DMS153 (cell line): ENCODE measurements around the gene IGF2R.

Experiments
- DNase-seq: peaks from one replicate; lab custom pipeline; 2025; lab: John Stamatoyannopoulos, UW

IGF2R gene

DNA sequence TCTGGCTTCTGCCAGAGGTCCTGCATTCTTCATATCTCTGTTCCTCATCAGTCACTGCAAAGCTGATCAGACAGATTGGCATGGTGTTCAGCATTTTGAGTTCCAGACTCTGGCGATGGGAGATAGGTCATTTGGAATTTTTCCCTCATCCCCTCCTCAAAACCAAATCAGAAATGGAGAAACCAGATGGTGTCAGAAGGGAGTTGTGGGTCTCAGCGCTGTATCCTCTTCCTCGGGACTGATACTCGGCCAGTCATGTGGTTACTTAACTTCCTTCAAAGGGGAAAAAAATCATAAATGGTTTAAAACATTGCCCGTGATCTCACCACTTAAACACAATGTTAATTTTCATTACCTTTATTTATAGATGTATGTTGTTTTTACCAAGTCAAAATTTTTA, 75.8 kb downstream of the IGF2R start:
- DNase-seq: no peak

DNA sequence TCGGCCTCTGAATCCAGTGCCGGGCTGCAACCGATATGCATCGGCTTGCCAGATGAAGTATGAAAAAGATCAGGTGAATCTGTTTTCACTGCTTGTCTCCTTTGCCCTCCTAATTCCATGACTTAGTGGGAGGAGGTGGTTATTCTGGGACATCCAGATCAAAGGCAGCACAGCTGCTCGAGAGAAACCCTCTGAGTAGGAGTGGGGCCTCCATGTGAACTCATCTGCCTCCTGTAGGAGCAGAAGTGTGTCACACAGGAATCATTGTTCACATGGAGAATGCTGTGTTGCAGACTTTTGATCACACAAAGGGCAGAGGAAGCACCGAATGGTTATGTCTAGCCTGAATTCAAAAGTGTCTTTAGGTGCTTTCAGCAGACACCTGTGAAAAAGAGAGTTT, 79.6 kb downstream of the IGF2R start:
- DNase-seq: no peak

DNA sequence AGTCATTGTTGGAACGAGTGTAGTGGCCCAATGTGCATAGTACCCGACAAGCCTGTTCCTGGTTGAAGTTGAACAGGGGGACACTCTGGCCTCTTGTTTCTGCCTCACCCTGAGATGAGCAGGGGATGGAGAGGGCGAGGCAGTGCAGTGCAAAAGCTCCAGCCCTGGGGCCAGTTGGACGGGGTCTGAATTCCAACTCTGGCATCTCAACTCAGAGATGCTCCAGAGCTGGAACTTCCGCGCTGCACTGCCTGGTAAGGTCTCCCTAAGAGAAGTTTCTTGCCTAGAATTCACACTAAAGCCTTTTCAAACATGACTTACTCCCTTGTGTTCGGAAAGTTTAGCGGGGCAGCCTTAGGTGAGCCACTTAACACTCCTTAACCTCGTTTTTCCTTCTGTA, 80.5 kb downstream of the IGF2R start:
- no peak for DNase-seq

DNA sequence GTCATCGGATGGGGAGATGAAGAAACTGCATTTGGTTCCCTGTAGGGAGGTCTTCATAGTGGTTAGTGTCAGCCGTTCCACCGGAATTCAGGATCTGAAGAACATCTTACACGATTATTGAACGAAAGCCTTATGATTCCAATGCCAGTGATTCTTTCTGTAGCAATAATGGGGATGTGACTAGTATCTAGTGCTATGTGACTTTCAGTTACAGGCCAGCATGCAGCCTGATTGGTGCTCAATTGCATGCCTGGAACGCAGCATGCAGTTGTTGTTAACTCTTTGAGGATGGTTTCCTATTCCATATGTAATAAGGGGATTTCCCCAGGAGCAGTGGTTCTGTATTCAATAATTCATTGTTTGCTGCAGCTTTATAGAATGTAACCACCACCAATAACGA, 81.1 kb downstream of the IGF2R start:
- DNase-seq: no peak

DNA sequence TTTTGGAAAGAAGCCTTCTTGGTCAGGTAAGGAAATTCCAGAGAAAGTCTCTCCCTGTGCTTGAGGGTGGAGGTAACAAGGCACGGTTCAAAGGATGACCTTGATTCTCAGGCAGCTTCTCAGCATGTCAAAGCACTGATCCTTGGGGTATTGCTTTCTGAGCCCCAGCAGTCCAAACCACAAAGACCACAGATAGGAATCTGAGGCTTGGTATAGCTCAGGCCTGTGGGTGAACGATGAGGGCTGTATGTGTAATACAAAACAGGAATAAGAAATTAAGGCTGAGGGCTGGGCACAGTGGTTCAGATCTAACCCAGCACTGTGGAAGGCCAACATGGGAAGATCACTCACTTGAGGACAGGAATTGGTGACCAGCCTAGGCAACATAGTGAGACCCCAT, 82.5 kb downstream of the IGF2R start:
- DNase-seq: no peak

DNA sequence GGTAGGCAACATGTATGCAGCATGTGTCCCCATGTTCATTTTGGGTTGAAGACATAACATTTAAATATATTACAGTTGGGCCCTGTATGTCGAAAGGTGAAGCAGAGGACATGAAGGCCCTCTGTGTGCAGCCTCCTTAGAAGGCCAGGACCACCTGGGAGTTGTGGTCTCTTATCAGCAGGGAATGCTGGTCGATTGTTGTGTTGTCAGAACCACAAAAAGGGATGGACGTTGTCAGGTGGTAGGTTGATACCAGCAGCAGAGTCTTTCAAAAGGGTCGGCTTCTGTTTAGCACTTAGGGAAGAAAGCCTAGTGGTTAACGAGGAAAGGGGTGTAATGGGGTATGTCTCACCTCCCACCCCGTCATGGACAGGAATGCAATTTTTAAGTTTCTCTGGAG, 85.4 kb downstream of the IGF2R start:
- DNase-seq: no peak

DNA sequence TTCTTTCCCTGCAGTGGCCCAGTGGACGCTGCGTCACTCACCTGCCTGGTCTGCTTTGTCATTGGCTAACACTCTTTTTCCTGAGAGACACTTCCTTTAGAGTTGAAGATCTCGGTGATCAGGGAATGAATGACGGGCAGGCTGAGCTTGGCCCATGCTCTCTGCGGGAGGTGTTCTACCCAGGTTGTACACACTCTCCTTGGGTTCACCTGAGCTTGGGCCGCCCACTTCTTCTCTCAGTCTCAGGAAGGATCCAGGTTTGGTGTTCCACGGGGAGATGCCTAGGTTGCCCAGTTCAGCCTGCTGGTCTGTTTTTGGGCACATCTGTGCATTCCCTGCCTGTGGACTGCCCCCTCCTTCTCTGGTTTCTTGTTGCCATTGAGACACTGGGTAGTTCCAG, 86.0 kb downstream of the IGF2R start:
- DNase-seq: no peak

DNA sequence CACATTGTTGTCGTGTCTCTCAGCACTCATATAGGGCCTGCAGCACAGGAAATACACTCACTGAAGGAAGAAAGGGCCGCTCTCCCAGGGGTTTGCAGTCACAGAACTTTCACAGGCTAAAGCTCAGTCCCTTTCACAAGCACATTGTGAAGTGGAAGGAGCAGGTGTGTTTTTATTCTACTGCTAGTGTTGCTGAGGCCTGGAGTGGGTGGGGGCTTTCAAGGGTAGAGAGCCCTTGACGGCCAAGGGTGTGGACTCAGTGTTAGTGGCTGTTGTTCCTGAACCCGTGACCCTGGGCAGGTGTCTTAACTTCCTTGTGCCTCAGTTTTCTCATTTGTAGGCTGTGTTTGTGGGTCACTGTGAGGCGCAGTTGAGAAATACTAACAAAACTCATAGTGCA, 86.5 kb downstream of the IGF2R start:
- peak; percentile 75 for DNase-seq

DNA sequence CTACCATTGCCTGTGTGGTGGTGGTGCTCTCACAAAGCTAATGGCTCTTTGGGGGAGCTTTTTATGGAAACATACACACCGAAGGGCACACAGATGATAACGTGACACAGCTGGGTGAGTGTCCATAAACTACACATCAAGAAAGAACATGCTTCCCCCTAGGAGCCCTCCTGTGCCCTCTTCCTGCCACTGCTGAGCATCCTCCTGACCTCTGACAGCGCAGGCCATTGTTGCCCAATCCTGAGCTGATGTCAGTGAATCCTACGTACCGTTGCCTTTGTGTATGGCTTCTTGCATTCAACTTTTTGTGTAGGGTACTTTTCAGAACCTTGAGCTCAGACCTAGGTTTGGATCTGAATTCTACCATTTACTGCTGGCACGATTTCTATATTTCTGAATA, 86.9 kb downstream of the IGF2R start:
- DNase-seq: no peak

DNA sequence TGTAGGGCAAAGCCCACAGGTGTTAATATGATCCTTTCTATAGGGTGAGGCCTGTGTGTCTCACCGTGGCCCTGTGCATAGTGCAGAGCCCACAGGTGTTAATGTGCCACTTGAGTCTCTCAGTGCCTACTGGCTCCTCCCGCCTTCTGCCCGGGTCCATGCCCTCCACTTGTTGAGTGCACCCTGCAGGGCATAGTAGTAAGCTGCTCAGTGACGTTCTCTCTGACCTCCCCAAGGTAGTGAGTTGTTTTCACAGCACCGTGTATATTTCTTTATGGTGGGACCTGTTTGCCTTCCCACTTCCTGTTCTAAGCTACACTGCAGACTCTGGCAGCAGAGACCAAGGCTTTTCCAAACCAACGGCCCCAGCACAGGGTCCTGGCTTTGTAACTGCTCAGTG, 88.2 kb downstream of the IGF2R start:
- DNase-seq: peak; percentile 6

DNA sequence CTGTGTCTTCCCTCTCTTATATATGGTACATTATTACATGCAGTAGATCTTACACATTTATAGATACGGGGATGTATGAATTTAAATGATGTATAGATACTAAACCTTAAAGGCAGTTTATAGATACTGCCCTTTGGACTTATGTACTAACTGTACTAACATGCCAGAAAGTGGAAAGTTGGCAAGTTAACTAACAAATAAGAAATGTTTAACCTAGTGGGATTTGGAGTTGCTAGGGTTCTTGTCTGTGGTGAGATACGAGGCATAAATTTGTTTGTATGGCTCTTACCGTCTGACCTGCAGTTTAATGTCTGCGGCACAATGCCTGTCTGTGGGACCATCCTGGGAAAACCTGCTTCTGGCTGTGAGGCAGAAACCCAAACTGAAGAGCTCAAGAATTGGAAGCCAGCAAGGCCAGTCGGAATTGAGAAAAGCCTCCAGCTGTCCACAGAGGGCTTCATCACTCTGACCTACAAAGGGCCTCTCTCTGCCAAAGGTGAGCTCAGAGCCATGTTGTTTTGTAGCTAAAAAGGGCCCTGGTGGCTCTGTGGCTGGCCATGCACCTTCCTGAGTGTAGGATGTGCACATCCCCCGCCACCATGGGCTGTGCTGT, 89.8 kb downstream of the IGF2R start:
- no peak for DNase-seq

DNA sequence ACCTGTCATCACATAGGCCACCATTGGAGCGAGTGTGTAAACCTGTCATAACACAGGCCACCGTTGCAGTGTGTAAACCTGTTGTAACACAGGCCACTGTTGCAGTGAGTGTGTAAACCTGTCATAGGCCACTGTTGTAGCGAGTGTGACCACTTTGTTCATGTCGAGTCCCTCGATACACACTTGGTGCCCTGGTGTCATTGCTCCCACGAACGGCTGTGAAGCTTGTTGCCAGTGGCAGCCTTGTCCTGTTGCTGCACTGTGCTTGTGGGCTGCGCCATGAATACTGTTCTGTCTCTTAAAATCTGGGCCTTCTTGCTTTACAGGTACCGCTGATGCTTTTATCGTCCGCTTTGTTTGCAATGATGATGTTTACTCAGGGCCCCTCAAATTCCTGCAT, 91.3 kb downstream of the IGF2R start:
- DNase-seq: no peak

DNA sequence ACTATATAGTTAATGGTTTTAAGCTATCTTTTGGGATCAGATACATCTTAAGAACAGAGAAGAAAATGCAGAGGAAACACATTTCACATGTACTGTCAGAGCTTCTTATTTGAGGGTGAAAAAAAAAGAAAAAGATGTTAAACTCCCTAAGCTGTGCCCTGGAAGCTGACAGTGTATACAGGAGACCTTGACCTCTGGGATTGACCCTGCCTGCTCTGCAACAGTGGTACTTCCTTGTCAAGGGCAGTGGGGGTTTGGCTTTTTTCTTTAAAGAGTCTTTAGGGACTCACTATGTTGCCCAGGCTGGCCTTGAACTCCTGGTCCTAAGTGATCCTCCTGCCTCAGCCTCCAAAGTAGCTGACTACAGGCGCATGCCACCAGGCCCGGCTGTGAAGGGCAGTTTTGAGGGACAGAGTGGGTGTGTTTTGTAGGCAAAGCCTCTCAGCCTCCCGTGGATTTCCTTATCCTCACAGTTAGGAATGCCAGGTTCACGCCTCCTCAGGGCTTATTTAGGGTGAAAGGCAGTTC, 92.1 kb downstream of the IGF2R start:
- DNase-seq: no peak

DNA sequence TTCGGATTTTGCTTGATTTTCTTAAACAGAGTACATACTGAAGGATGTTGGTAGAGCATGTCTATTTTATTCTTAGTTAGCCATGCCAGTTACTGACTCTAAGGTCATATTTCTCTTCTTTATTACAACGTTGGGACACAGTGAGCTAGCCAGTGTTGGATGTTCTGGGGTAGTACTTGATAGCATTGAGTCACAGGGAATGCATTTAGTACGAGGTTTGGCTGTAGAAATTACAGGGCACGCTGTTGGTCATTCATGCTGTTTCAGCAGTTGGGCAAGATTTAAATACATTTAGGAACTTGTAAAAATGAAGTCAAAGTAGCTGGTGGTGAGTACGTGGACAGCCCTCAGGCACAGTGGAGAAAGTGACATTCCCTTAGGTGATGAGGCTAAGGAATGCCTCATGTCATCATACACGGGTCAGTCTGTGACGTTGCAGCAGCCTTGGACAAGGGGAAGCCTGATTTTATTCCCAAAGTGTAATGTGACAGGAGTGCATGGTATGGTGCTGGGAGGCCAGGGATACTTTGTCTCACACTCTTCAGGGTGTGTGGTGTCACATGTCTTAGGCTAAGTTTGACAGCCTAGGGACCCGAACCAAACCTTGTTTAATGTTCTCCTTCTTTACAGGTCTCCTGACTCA, 95.0 kb downstream of the IGF2R start:
- no peak for DNase-seq

DNA sequence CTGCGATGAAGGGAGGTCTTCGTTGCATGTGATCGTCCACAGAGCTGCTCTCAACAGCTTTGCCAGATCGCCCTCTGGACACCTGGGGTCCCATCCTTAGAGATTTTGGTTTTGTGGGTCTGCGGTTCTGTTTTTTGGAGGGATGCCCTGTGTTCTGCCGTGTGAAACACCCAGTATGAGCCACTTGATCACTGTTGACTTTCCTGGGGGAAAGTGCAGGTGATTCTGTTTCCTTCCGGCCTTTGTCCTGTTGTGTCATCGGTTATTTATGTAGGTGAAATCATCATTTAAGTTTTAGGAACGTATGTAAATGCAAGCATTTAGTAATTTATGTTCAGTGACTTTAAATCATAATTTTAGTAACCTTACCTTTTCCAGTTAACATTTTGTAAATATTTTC, 96.3 kb downstream of the IGF2R start:
- DNase-seq: no peak

DNA sequence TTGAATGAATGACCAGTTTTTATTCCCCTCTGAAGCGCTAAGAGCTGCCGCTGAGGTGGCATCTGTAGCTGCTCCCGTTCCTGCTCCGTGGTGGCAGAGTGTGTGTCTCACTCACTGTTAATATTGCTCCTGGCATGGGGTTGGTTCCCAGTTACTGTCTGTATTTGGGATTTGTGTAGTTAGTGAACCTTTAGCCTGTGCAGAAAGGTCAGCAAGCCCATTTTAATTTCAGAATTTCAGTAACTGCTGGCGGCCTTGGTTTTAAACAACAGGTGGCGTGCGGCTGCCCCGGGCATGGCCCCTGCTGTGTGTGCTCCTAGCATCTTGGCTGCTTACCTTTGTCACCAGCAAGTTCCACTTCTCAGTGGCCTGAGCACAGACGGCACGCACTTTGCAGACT, 98.7 kb downstream of the IGF2R start:
- DNase-seq: no peak

DNA sequence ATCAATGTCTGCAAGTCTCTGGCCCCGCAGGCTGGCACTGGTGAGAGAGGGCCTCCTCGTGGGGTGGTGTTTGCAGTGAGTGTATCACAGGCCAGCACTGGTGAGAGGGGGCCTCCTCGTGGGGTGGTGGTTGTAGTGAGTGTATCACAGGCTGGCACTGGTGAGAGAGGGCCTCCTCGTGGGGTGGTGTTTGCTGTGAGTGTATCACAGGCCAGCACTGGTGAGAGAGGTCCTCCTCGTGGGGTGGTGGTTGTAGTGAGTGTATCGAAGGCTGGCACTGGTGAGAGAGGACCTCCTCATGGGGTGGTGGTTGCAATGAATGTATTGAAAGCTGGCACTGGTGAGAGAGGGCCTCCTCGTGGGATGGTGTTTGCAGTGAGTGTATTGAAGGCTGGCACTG, 99.5 kb downstream of the IGF2R start:
- no peak for DNase-seq

DNA sequence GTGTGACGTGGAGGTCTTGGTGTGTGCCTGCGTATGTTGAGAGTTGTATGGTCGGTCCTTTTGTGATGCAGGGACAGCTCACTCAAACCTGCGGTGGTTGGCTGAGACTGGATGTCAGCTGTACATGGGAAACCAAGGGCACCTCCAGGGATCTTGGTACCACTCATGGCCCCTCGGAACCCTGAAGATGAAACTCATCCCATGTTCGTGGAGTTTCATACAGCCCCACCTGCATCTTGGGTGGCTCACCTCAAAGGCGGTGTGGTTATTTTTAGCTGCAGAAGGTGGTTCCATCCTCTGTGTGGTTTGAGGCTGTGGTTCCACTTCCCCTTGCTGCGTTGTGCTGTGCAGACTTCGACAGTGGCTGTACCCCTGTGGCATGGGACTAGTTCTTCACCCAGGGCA, 100.2 kb downstream of the IGF2R start:
- no peak for DNase-seq

DNA sequence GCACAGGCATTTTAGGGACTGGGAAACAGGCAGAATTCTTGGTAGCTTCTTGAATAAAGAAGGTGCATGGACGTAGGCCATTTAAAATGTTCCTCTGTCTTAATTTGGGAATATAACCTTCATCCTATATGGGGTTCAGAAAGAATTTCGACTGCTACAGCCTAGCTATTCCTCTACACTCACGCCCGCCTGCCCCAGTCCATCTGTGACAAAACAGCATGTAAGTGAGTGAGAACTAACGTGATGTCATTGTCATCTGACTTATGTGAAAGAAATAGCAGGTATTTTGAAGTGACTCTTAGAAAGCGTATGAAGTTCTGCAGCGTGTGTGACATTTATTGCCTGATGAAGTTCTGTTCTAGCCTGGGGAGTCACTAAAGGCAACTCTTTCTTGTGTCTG, 100.6 kb downstream of the IGF2R start:
- DNase-seq: no peak

DNA sequence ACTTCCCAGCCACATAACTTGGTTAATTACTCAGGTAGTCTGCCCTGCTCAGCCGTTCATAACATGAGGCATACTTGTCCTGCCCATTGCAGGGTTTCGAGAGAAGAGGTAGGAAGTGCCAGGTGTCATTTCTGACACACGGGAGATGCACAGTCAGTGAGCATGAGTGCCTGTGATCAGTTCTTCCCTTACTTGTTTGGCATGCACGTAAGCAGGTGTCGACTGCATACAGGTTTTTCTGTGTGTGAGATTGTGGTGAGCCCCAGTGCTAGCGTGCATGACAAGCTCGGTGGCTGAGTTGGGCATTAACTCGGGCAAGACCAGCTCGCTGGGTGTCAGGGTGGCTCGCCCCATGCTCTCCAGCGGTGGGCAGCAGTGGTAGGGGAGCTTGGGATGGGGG, 101.5 kb downstream of the IGF2R start:
- DNase-seq: no peak

DNA sequence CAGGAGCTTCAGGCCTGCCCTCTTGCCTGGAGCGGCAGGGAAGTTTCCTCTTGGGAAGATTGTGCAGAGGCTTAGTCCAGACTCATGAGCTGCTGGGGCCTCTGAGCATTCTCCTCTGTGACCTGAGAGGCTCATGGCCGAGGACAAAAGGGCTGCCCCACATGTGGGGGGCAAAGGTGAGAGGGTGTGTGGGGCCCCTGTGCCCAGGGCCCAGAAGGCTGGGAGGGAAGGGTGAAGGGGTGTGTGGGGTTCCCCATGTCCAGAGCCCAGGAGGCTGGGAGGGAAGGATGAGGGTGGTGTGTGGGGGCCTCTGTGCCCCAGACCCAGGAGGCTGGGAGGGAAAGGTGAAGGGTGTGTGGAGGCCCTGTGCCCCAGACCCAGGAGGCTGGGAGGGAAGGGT, 101.9 kb downstream of the IGF2R start:
- DNase-seq: no peak

DNA sequence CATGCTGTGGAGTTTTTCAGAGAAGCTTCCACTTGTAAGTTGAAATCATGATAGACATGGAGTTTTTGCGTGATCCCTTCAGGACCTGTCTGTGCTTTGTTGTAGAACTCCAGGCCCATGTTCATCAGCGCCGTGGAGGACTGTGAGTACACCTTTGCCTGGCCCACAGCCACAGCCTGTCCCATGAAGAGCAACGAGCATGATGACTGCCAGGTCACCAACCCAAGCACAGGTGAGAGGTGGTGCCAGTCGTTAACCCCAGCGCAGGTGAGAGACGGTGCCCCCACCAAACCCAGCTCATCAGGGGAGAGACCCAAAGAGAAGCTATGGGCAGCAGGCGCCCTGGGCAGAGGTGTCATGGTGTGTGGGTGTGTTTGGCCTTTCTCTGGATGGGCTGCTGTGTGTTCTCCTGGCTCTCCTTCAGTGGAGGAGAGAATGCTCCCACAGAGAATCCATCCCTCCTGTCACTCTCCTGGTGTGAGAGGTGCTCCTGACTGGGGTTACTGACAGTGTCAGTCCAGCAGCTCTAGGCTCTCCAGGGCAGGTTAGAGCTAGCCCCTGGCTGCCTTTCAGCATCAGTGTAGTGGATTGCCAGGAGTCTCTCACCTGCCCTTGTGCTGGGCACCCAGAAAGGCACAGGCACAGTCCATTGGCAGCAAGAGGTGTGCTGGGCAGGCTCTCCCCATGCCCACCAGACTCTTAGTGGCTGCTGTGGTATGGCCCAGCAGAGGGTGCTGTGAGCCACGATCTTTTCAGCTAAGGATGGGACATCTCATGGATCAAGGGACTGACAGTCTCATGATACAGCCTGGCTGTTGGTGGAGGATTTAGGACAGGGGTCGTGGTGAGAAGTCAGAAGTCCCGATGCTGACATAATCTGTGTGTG, 103.2 kb downstream of the IGF2R start:
- no peak for DNase-seq

DNA sequence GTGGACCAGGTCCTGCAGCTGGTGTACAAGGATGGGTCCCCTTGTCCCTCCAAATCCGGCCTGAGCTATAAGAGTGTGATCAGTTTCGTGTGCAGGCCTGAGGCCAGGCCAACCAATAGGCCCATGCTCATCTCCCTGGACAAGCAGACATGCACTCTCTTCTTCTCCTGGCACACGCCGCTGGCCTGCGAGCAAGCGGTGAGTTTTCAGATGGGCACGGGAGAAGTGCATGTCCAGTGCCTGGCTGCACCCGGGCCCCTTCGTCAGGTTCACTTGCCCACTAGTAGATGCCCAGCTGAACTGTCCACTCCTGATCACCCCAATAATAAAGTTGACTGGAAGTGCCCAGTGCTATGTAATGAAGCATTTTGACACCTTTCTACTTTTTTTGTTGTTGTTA, 104.4 kb downstream of the IGF2R start:
- DNase-seq: no peak
